Effector memory CD4-positive, alpha-beta T cell (primary cell): Measurements from ENCODE around the gene LXN.
"Not testable (repeated sequence)": the region's sequence is repeated elsewhere in the genome, so short reads cannot be mapped to it uniquely, and the experiment has no call there.

ENCODE experiments used
- DNase-seq, 3 donors: peaks; one replicate each; pipeline ENCODE4 v3.0.0-alpha.2; 2020
- H3K27ac ChIP-seq: 2 replicates; pipeline ENCODE4 v1.7.0; 2013; ENCODE audit warnings: mild to moderate bottlenecking, low read length, moderate library complexity; ENCODE audit not compliant: insufficient read depth, poor library complexity, severe bottlenecking
- H3K27me3 ChIP-seq: replicated peaks from 2 replicates; pipeline ENCODE4 v1.7.0; 2013; ENCODE audit warnings: mild to moderate bottlenecking, low read length; ENCODE audit not compliant: insufficient read depth, control insufficient read depth, poor library complexity, severe bottlenecking
- H3K36me3 ChIP-seq: 2 replicates; pipeline ENCODE4 v1.7.0; 2013; ENCODE audit warnings: mild to moderate bottlenecking, low read length, moderate library complexity; ENCODE audit not compliant: control insufficient read depth, insufficient read depth
- H3K4me1 ChIP-seq: 2 replicates; pipeline ENCODE4 v1.7.0; 2013; ENCODE audit warnings: low read length, mild to moderate bottlenecking; ENCODE audit not compliant: control insufficient read depth, insufficient read depth, poor library complexity, severe bottlenecking
- H3K4me3 ChIP-seq: 2 replicates; pipeline ENCODE4 v1.7.0; 2013; ENCODE audit warnings: low read length, low read depth, mild to moderate bottlenecking; ENCODE audit not compliant: insufficient read depth, poor library complexity, severe bottlenecking
- H3K9me3 ChIP-seq: 2 replicates; pipeline ENCODE4 v1.7.0; 2013; ENCODE audit warnings: mild to moderate bottlenecking, low read length, moderate library complexity; ENCODE audit not compliant: control insufficient read depth

LXN gene

GRCh38 chr3:158703566-158703965 is 31.1 kb upstream of the LXN start:
- Histone ChIP-seq H3K4me1 (no peaks in the 10 kb centered on the region), H3K9me3 (no peaks in the 10 kb centered on the region), H3K27ac (no peak overlapping the region), H3K27me3 (no peaks in the 10 kb centered on the region), H3K36me3 (peaks cover 4% of the 10 kb centered on the region), H3K4me3 (no peak overlapping the region)
- DNase-seq: no peak

- Histone ChIP-seq H3K4me1 (no peaks in the 10 kb centered on the region), H3K36me3 (peaks cover 4% of the 10 kb centered on the region), H3K9me3 (no peaks in the 10 kb centered on the region), H3K27me3 (no peaks in the 10 kb centered on the region), H3K27ac (no peak overlapping the region), H3K4me3 (no peak overlapping the region)
- DNase-seq: no peak
Observed at GRCh38 chr3:158702815-158703481, 30.5 kb upstream of the LXN start.

GRCh38 chr3:158701420-158702065 is 29.1 kb upstream of the LXN start:
- peaks cover 4% of the 10 kb centered on the region for H3K36me3 ChIP-seq
- H3K9me3 ChIP-seq: no peaks in the 10 kb centered on the region
- H3K4me3 ChIP-seq: no peak overlapping the region
- H3K27me3 ChIP-seq: no peaks in the 10 kb centered on the region
- H3K4me1 ChIP-seq: no peaks in the 10 kb centered on the region
- DNase-seq: no peak
- H3K27ac ChIP-seq: no peak overlapping the region

GRCh38 chr3:158700559-158700958 is 28.1 kb upstream of the LXN start:
- Histone ChIP-seq H3K4me3 (no peak overlapping the region), H3K27me3 (no peaks in the 10 kb centered on the region), H3K36me3 (peaks cover 4% of the 10 kb centered on the region), H3K27ac (no peak overlapping the region), H3K9me3 (no peaks in the 10 kb centered on the region), H3K4me1 (no peaks in the 10 kb centered on the region)
- no peak for DNase-seq

GRCh38 chr3:158696618-158697017 is 24.2 kb upstream of the LXN start:
- DNase-seq: no peak
- Histone ChIP-seq H3K36me3 (no peaks in the 10 kb centered on the region), H3K27ac (no peak overlapping the region), H3K9me3 (no peaks in the 10 kb centered on the region), H3K4me3 (no peak overlapping the region), H3K4me1 (no peaks in the 10 kb centered on the region), H3K27me3 (no peaks in the 10 kb centered on the region)

- not testable (repeated sequence) for H3K4me1 ChIP-seq, H3K9me3 ChIP-seq, H3K27ac ChIP-seq, H3K4me3 ChIP-seq, H3K27me3 ChIP-seq, H3K36me3 ChIP-seq, DNase-seq
Observed at GRCh38 chr3:158693866-158694456, 21.5 kb upstream of the LXN start.

- Histone ChIP-seq H3K27ac (no peak overlapping the region), H3K4me1 (no peaks in the 10 kb centered on the region), H3K9me3 (no peaks in the 10 kb centered on the region), H3K4me3 (no peak overlapping the region), H3K36me3 (peaks cover 21% of the 10 kb centered on the region), H3K27me3 (no peaks in the 10 kb centered on the region)
- no peak for DNase-seq
Observed at GRCh38 chr3:158685159-158685558, 12.7 kb upstream of the LXN start.

- H3K27ac ChIP-seq: no peak overlapping the region
- no peaks in the 10 kb centered on the region for H3K4me1 ChIP-seq
- H3K36me3 ChIP-seq: peaks cover 23% of the 10 kb centered on the region
Observed at GRCh38 chr3:158683230-158683962, 10.9 kb upstream of the LXN start.

GRCh38 chr3:158680861-158681260 is 8.4 kb upstream of the LXN start:
- Histone ChIP-seq H3K4me1 (no peaks in the 10 kb centered on the region), H3K27ac (no peak overlapping the region), H3K9me3 (no peaks in the 10 kb centered on the region), H3K27me3 (no peaks in the 10 kb centered on the region), H3K36me3 (peaks cover 22% of the 10 kb centered on the region), H3K4me3 (no peak overlapping the region)
- no peak for DNase-seq

More at GRCh38 chr3:158683230-158683962, 10.9 kb upstream of the LXN start:
- DNase-seq: no peak
- Histone ChIP-seq H3K9me3 (no peaks in the 10 kb centered on the region), H3K4me3 (no peak overlapping the region), H3K27me3 (no peaks in the 10 kb centered on the region)

- H3K36me3 ChIP-seq: peaks cover 18% of the 10 kb centered on the region
Observed at GRCh38 chr3:158679547-158680000, 7.1 kb upstream of the LXN start.

More at GRCh38 chr3:158679547-158680000, 7.1 kb upstream of the LXN start:
- Histone ChIP-seq H3K27ac (no peak overlapping the region), H3K4me3 (no peak overlapping the region), H3K9me3 (no peaks in the 10 kb centered on the region), H3K27me3 (no peaks in the 10 kb centered on the region), H3K4me1 (no peaks in the 10 kb centered on the region)
- no peak for DNase-seq
